ENCODE results near the gene MANBA. TPM values are rescaled to one million over a fixed set of nuclear protein-coding genes. Genes with fewer than 3 reads are reported as not detected.

The MANBA gene
- total RNA-seq, 2 donors from 2014 or later: 37.2 to 41.3 TPM

DNA sequence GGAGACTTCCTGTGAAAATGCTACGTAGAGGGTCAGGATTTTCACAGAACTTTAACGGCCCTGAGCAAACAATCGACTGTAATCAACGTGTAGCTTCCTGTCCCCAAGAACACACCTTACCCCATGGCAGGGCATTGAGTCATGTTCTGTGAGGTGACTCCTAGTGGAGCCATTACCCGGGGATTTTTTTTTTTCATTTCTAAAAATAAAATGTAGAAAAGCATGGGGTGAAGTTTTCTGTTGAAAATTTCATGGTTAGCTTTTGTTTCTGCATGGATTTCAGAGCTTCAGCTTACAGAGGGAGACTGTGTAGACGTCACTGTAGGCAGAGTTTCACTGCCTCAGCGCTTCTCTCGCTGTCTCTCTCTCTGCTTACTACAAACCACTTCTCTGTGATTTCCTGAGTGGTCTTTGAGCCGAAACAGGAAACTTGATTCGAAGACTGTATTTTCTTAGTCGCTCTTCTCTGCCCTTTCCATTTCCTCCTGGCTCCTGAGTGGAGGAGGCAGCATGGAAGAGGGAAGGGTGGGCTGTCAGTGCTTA, 147.9 kb downstream of the MANBA start:
- Histone ChIP-seq H3K27me3 (replicated peaks; ENCODE audit: insufficient read depth) (no peaks in the 10 kb centered on the region), H3K9me3 (no peaks in the 10 kb centered on the region), H3K4me3 (no peak overlapping the region), H3K27ac (no peak overlapping the region), H3K4me1 (ENCODE audit: control insufficient read depth in 1 of 2, low read depth in 2 of 2) (no peaks in the 10 kb centered on the region), H3K36me3 (peaks cover 41% of the 10 kb centered on the region)
- no peak for TF ChIP-seq CTCF (IDR thresholded peaks at IDR 0.05)
- no peak for DNase-seq (ENCODE audit: low spot score)
- no peak for ATAC-seq (ENCODE audit: insufficient number of reproducible peaks, low FRiP score, low read depth)

DNA sequence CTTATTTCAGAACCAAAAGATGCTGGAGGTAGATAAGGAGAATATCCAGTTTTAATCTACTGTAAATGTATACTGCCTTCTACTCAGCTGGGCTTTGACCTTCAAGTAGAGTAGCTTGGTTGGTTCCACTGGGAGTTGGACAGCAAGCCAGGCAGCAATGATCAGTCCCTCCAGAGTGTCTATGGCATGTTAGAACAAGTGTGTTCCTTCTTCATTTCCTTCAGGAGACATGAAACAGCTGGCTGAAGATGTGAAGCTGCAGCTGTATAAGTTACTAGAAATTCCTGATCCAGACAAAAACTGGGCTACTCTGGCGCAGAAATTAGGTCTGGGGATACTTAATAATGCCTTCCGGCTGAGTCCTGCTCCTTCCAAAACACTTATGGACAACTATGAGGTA, 148.6 kb downstream of the MANBA start:
- no peak for DNase-seq (ENCODE audit: low spot score)
- no peak for TF ChIP-seq CTCF (IDR thresholded peaks at IDR 0.05)

GRCh38 chr4:102610476-102610875, 150.3 kb downstream of the MANBA start:
- Histone ChIP-seq H3K9me3 (no peaks in the 10 kb centered on the region), H3K4me1 (ENCODE audit: control insufficient read depth in 1 of 2, low read depth in 2 of 2) (no peaks in the 10 kb centered on the region), H3K27me3 (replicated peaks; ENCODE audit: insufficient read depth) (no peaks in the 10 kb centered on the region), H3K36me3 (peaks cover 53% of the 10 kb centered on the region), H3K4me3 (no peak overlapping the region), H3K27ac (no peak overlapping the region)
- DNase-seq (ENCODE audit: low spot score): no peak
- ATAC-seq (ENCODE audit: insufficient number of reproducible peaks, low FRiP score, low read depth): no peak
- no peak for TF ChIP-seq CTCF (IDR thresholded peaks at IDR 0.05)

More for the DNA sequence above, 148.6 kb downstream of the MANBA start:
- no peaks in the 10 kb centered on the region for H3K4me1 ChIP-seq (ENCODE audit: control insufficient read depth in 1 of 2, low read depth in 2 of 2)
- no peak for ATAC-seq (ENCODE audit: insufficient number of reproducible peaks, low FRiP score, low read depth)
- H3K27ac ChIP-seq: no peak overlapping the region
- H3K4me3 ChIP-seq: no peak overlapping the region
- no peaks in the 10 kb centered on the region for H3K27me3 ChIP-seq (replicated peaks; ENCODE audit: insufficient read depth)
- peaks cover 45% of the 10 kb centered on the region for H3K36me3 ChIP-seq
- no peaks in the 10 kb centered on the region for H3K9me3 ChIP-seq

GRCh38 chr4:102610007-102610406, 150.8 kb downstream of the MANBA start:
- Histone ChIP-seq H3K27ac (no peak overlapping the region), H3K4me1 (ENCODE audit: control insufficient read depth in 1 of 2, low read depth in 2 of 2) (no peaks in the 10 kb centered on the region), H3K27me3 (replicated peaks; ENCODE audit: insufficient read depth) (no peaks in the 10 kb centered on the region), H3K9me3 (no peaks in the 10 kb centered on the region), H3K4me3 (no peak overlapping the region), H3K36me3 (peaks cover 53% of the 10 kb centered on the region)
- DNase-seq (ENCODE audit: low spot score) (no peak), ATAC-seq (ENCODE audit: insufficient number of reproducible peaks, low FRiP score, low read depth) (no peak)
- TF ChIP-seq CTCF (IDR thresholded peaks at IDR 0.05): no peak

DNA sequence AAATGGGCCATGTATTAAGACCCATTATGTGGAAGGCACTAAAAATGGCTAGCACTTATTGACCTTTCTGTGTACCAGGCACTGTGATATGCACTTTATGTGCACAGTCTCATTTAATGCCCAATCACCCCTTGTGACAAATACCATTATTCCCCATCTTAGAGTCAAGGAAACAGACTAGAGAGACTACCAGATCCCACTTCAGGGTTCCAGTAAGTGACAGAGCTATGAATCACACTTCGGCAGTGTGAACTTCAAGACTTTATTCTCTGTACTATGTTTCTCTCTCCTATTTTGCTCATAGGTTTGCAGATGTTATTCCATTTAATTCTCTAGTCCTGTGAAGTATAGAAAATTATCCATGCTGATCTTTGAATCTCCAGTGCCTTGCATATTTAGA, 152.6 kb downstream of the MANBA start:
- Histone ChIP-seq H3K27ac (no peak overlapping the region), H3K4me3 (no peak overlapping the region), H3K27me3 (replicated peaks; ENCODE audit: insufficient read depth) (no peaks in the 10 kb centered on the region), H3K36me3 (peaks cover 42% of the 10 kb centered on the region), H3K9me3 (no peaks in the 10 kb centered on the region), H3K4me1 (ENCODE audit: control insufficient read depth in 1 of 2, low read depth in 2 of 2) (no peaks in the 10 kb centered on the region)
- TF ChIP-seq CTCF (IDR thresholded peaks at IDR 0.05): no peak
- ATAC-seq (ENCODE audit: insufficient number of reproducible peaks, low FRiP score, low read depth) (peak; percentile 14), DNase-seq (ENCODE audit: low spot score) (no peak)

Data from thoracic aorta (tissue), 2 donors.